Panc1 (cell line): ENCODE data around the gene CDKAL1. TPM values are rescaled to one million over a fixed set of nuclear protein-coding genes. Genes with fewer than 3 reads are reported as not detected.

Experiments
- ATAC-seq: fragments of 200-7000 bp; cut with Tn5 transposase; 2 replicates; pipeline ENCODE4 v1.9.1; 2020; ENCODE audit warnings: mild to moderate bottlenecking, moderate library complexity
- BruUV-seq: library from RNA; stranded (reverse); fragments of 400-500 nt; replicated peaks from 2 replicates; lab custom pipeline; 2021; lab: Mats Ljungman, UMichigan
- CTCF ChIA-PET: fragments of 300-600 bp; sonication (Branson Sonifier 250); formaldehyde crosslinking; loops from one replicate; lab custom pipeline; 2022; ENCODE audit warnings: antibody characterized with exemption; lab: Charles Lee
- POLR2A ChIA-PET: fragments of 300-600 bp; sonication (Branson Sonifier 250); formaldehyde crosslinking; loops from one replicate; lab custom pipeline; 2022; ENCODE audit warnings: antibody characterized with exemption; lab: Charles Lee
- DNase-seq: peaks from one replicate; pipeline ENCODE4 v3.0.0-alpha.2; 2010; ENCODE audit warnings: low read depth, low spot score
- H3K27ac ChIP-seq: 2 replicates; pipeline ENCODE4 v1.5.1; 2011; ENCODE audit warnings: mild to moderate bottlenecking, low read length, inconsistent platforms
- H3K27me3 ChIP-seq: fragments of 200-500 bp; sonication (Bioruptor generic); 2 replicates; pipeline ENCODE4 v1.6.0; 2014; ENCODE audit warnings: low read length, inconsistent platforms; ENCODE audit not compliant: control insufficient read depth, insufficient read depth
- H3K36me3 ChIP-seq: fragments of 200-500 bp; sonication (Bioruptor generic); 2 replicates; pipeline ENCODE4 v1.5.1; 2014; ENCODE audit warnings: inconsistent platforms, mild to moderate bottlenecking, low read length, moderate library complexity; ENCODE audit not compliant: control insufficient read depth, insufficient read depth
- H3K4me1 ChIP-seq: 2 replicates; pipeline ENCODE4 v1.5.1; 2011; ENCODE audit warnings: inconsistent platforms, mild to moderate bottlenecking, low read length, moderate library complexity; ENCODE audit not compliant: control insufficient read depth, insufficient read depth
- H3K4me3 ChIP-seq, 2 experiments: 2 replicates each; pipeline ENCODE4 v1.5.1; 2011 to 2012; ENCODE audit warnings: low read depth in 2 of 2, low read length in 2 of 2, mild to moderate bottlenecking in 2 of 2, inconsistent platforms in 1 of 2, moderate library complexity in 1 of 2
- H3K9me3 ChIP-seq: fragments of 200-500 bp; sonication (Bioruptor generic); 2 replicates; pipeline ENCODE4 v1.5.1; 2014; ENCODE audit warnings: low read depth, mild to moderate bottlenecking, inconsistent platforms, low read length, moderate library complexity; ENCODE audit not compliant: control insufficient read depth, insufficient read depth
- POLR2AphosphoS5 ChIP-seq: IDR thresholded peaks from 2 replicates; pipeline ENCODE4 v1.6.1; 2012; ENCODE audit warnings: mild to moderate bottlenecking, low read depth, low read length, moderate library complexity
- SIN3A ChIP-seq: IDR thresholded peaks from 2 replicates; pipeline ENCODE4 v1.6.1; 2012; ENCODE audit warnings: low read depth, mild to moderate bottlenecking, low read length, moderate library complexity, borderline replicate concordance; ENCODE audit not compliant: insufficient read depth
- TCF7L2 ChIP-seq: IDR thresholded peaks from 2 replicates; pipeline ENCODE4 v1.6.1; 2011; ENCODE audit warnings: mild to moderate bottlenecking, low read depth, low read length, inconsistent platforms
- in situ Hi-C: cut with HindIII; loops from 2 replicates; pipeline ENCODE4 v1.10.0; 2016; ENCODE audit warnings: low sequenced_read_pairs, low pct_unique_long_range_greater_than_20kb
- intact Hi-C: fragments of 100-400 bp; cut with micrococcal nuclease; formaldehyde crosslinking; loops from one replicate; pipeline ENCODE4 v1.10.0; 2022; ENCODE audit not compliant: unreplicated experiment
- total RNA-seq: library from RNA; stranded (reverse); gene quantifications from one replicate; pipeline ENCODE4 v1.2.1, GENCODE V29; 2021; ENCODE audit not compliant: unreplicated experiment
- TF ChIP-seq, protein P1 (sequence below): fragments of 450-650 bp; IDR thresholded peaks from 2 replicates; pipeline ENCODE4 v1.5.1; 2017; ENCODE audit warnings: mild to moderate bottlenecking
- TF ChIP-seq, protein P2 (sequence below), 2 experiments: IDR thresholded peaks; 2 replicates each; pipeline ENCODE4 v1.6.1; 2011 to 2012; ENCODE audit warnings: low read depth in 2 of 2, control low read depth in 1 of 2, low read length in 1 of 2, mild to moderate bottlenecking in 1 of 2, moderate library complexity in 1 of 2; ENCODE audit not compliant: insufficient read depth in 1 of 2

The CDKAL1 gene
- total RNA-seq, 1 experiment from 2014 or later, result 14.5 TPM

DNA sequence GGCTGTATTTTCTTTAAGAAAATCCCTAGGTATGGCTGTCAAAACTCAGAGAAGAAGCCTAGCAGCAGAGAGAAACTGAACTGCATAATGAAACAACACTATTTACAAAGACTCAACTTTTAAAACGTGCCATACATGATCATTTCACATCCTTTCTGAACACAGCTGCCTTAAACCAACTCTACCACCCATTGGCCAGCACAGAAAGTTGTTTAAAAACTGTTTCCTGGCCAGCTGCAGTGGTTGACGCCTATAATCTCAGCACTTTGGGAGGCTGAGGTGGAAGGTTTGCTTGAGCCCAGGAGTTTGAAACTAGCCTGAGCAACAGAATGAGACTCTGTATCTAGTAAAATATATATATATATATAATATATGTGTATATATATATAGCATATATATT lies 722.9 kb downstream of the CDKAL1 start:
- H3K36me3 ChIP-seq, result no peaks in the 10 kb centered on the region
- H3K27me3 ChIP-seq, result no peaks in the 10 kb centered on the region
- TF ChIP-seq, protein P1, sequence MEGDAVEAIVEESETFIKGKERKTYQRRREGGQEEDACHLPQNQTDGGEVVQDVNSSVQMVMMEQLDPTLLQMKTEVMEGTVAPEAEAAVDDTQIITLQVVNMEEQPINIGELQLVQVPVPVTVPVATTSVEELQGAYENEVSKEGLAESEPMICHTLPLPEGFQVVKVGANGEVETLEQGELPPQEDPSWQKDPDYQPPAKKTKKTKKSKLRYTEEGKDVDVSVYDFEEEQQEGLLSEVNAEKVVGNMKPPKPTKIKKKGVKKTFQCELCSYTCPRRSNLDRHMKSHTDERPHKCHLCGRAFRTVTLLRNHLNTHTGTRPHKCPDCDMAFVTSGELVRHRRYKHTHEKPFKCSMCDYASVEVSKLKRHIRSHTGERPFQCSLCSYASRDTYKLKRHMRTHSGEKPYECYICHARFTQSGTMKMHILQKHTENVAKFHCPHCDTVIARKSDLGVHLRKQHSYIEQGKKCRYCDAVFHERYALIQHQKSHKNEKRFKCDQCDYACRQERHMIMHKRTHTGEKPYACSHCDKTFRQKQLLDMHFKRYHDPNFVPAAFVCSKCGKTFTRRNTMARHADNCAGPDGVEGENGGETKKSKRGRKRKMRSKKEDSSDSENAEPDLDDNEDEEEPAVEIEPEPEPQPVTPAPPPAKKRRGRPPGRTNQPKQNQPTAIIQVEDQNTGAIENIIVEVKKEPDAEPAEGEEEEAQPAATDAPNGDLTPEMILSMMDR, result no peak
- no peak for TF ChIP-seq SIN3A
- no peak for TF ChIP-seq TCF7L2
- TF ChIP-seq POLR2AphosphoS5, result no peak
- TF ChIP-seq, protein P2, sequence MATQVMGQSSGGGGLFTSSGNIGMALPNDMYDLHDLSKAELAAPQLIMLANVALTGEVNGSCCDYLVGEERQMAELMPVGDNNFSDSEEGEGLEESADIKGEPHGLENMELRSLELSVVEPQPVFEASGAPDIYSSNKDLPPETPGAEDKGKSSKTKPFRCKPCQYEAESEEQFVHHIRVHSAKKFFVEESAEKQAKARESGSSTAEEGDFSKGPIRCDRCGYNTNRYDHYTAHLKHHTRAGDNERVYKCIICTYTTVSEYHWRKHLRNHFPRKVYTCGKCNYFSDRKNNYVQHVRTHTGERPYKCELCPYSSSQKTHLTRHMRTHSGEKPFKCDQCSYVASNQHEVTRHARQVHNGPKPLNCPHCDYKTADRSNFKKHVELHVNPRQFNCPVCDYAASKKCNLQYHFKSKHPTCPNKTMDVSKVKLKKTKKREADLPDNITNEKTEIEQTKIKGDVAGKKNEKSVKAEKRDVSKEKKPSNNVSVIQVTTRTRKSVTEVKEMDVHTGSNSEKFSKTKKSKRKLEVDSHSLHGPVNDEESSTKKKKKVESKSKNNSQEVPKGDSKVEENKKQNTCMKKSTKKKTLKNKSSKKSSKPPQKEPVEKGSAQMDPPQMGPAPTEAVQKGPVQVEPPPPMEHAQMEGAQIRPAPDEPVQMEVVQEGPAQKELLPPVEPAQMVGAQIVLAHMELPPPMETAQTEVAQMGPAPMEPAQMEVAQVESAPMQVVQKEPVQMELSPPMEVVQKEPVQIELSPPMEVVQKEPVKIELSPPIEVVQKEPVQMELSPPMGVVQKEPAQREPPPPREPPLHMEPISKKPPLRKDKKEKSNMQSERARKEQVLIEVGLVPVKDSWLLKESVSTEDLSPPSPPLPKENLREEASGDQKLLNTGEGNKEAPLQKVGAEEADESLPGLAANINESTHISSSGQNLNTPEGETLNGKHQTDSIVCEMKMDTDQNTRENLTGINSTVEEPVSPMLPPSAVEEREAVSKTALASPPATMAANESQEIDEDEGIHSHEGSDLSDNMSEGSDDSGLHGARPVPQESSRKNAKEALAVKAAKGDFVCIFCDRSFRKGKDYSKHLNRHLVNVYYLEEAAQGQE (IDR thresholded peaks at IDR 0.05; ENCODE audit: insufficient read depth in 1 of 2, low read depth in 2 of 2, low read length in 1 of 2), result no peak
- no TSS peak for BruUV-seq
- ATAC-seq, result no peak
- H3K4me1 ChIP-seq, result no peaks in the 10 kb centered on the region
- ChIA-PET CTCF (no interaction called here), POLR2A (no interaction called here)
- in situ Hi-C loops, result no loop called here
- H3K27ac ChIP-seq, result no peak overlapping the region
- H3K4me3 ChIP-seq, result no peak overlapping the region
- intact Hi-C loops, result no loop called here
- no peak for DNase-seq
- H3K9me3 ChIP-seq, result no peaks in the 10 kb centered on the region

DNA sequence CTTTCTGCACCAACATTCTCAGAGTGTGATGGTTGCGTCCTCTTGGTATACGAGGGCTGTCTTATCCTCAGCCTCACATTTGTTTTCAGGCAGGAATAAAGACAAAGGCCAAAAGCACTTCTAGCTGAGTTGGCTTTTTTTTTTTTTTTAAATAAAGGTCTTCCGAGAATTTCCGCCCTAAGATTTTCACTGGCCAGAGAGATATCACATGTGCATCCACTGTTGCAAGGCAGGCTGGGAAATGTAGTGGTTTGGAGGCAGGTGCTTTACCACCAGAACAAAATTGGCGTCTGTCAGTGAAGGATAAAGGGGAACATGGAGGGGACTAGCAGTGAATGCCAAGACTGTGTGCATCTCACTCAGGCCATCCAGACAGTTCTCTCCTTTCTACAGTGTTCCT lies 724.4 kb downstream of the CDKAL1 start:
- H3K27ac ChIP-seq, result no peak overlapping the region
- ChIA-PET CTCF (no interaction called here), POLR2A (no interaction called here)
- H3K4me1 ChIP-seq, result no peaks in the 10 kb centered on the region; the same call in 1 of the 2 replicates
- H3K4me3 ChIP-seq, result no peak overlapping the region
- ATAC-seq, result no peak
- intact Hi-C loops (no loop called here), in situ Hi-C loops (no loop called here)
- H3K36me3 ChIP-seq, result no peaks in the 10 kb centered on the region
- H3K27me3 ChIP-seq, result no peaks in the 10 kb centered on the region
- no peak for TF ChIP-seq POLR2AphosphoS5
- no peak for TF ChIP-seq TCF7L2
- TF ChIP-seq, protein P2 (IDR thresholded peaks at IDR 0.05; ENCODE audit: insufficient read depth in 1 of 2, low read depth in 2 of 2, low read length in 1 of 2), result no peak
- TF ChIP-seq, protein P1, result no peak
- no peak for TF ChIP-seq SIN3A
- no peaks in the 10 kb centered on the region for H3K9me3 ChIP-seq
- no TSS peak for BruUV-seq
- DNase-seq, result no peak
